Left ventricle myocardium inferior (tissue), 1 donor: ENCODE data around the gene TOMM40. TPM values are rescaled to one million over a fixed set of nuclear protein-coding genes. Genes with fewer than 3 reads are reported as not detected.

Experiments used
- DNase-seq: peaks from one replicate; pipeline ENCODE4 v3.0.0-alpha.2; 2020
- H3K27ac ChIP-seq: fragments of 200-600 bp; replicated peaks from 2 replicates; pipeline ENCODE4 v1.8.0; 2021
- H3K27me3 ChIP-seq: fragments of 200-600 bp; 2 replicates; pipeline ENCODE4 v1.8.0; 2021; ENCODE audit warnings: low read depth
- H3K36me3 ChIP-seq: fragments of 200-600 bp; 2 replicates; pipeline ENCODE4 v1.8.0; 2021
- H3K4me1 ChIP-seq: fragments of 200-600 bp; 2 replicates; pipeline ENCODE4 v1.8.0; 2021
- H3K4me3 ChIP-seq: fragments of 200-600 bp; 2 replicates; pipeline ENCODE4 v1.8.0; 2021; ENCODE audit warnings: mild to moderate bottlenecking, moderate library complexity
- H3K9me3 ChIP-seq: fragments of 200-600 bp; replicated peaks from 2 replicates; pipeline ENCODE4 v1.8.0; 2021
- CTCF ChIP-seq: fragments of 200-600 bp; IDR thresholded peaks from 2 replicates; pipeline ENCODE4 v1.8.0; 2021; ENCODE audit warnings: antibody characterized with exemption, mild to moderate bottlenecking, borderline replicate concordance
- intact Hi-C: fragments of 100-400 bp; cut with micrococcal nuclease; formaldehyde crosslinking; loops from one replicate; pipeline ENCODE4 v1.11.0; 2022
- total RNA-seq: library from RNA; stranded (reverse); fragmentation: NEBNext Ultra II Directional; extraction: Animal tissue kit (Norgen Biotek cat#: 25700); gene quantifications from one replicate; pipeline ENCODE4 v1.2.1, GENCODE V29; 2021
- donor health status: DM: no; HTN: yes; CAD: no; lungs with severe emphysema.

TOMM40 gene
- total RNA-seq, 1 donor from 2014 or later, result 47.3 TPM

- intact Hi-C loops, result no loop called here
Observed at GRCh38 chr19:44889830-44890365, 1.2 kb upstream of the TOMM40 start.

DNA sequence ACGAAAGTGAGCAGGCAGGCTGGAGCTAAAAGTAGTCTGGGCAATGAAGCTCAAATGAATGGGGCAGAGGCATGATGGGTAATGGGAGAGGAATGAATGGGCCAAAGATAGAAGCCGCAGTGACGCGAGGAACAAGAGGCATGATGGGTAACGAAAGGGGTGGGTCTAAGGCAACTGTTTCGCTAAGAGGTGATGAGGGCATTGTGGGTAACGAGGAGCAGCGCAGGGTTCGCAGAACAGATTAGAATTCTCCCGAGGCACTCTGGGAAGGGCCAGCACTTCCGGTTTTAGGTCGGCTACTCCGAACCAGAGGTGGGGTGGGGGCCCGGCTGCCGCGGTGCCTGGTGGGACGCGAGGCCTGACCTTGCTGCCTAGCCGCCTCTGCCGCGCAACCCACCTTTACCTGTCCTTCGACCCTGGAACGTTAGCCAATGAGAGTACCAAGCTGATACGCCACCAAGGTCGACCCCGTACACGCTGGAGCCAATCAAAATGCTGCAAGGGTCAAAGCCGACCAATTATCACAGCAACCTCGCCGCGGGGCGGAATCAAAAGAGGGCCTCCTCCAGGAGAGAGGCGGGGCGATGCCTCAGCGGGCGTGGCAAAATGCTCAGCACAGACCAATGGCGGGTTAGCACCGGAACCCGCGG lies 563 bp upstream of the TOMM40 start:
- peaks cover 39% of the 10 kb centered on the region for H3K4me1 ChIP-seq
- no peaks in the 10 kb centered on the region for H3K27me3 ChIP-seq
- intact Hi-C loops, result no loop called here
- no peak for TF ChIP-seq CTCF
- H3K4me3 ChIP-seq, result peak overlapping the region; percentile 86
- no peak for DNase-seq
- H3K36me3 ChIP-seq, result peaks cover 54% of the 10 kb centered on the region
- H3K9me3 ChIP-seq, result no peaks in the 10 kb centered on the region
- peak overlapping the region; percentile 97 for H3K27ac ChIP-seq

More at GRCh38 chr19:44889830-44890365, 1.2 kb upstream of the TOMM40 start:
- Histone ChIP-seq H3K27ac (peak overlapping the region; percentile 97), H3K27me3 (no peaks in the 10 kb centered on the region), H3K36me3 (peaks cover 51% of the 10 kb centered on the region), H3K4me1 (peaks cover 39% of the 10 kb centered on the region), H3K9me3 (no peaks in the 10 kb centered on the region), H3K4me3 (peak overlapping the region; percentile 86)
- DNase-seq, result no peak
- TF ChIP-seq CTCF, result no peak

DNA sequence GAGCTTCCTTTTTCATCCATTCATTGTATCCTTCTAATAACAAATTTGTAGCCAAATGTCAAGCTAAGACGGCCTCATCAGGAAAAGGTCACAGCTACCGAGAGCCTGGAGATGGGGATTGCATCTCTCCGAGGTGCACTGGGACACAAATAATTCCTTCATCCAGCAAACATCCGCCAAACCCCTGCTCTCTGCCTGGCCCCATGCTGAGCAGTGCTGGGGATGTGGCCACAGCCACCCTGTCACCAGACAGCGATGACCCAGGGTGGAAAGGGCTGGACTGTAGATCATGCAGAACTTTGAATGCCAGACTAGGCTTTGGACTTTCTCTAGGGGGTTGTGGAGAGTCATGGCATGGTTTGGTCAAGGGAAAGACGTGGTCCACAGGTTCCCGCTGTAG lies 1.9 kb downstream of the TOMM40 start:
- Histone ChIP-seq H3K27ac (no peak overlapping the region), H3K4me1 (peaks cover 39% of the 10 kb centered on the region), H3K27me3 (no peaks in the 10 kb centered on the region), H3K9me3 (no peaks in the 10 kb centered on the region), H3K36me3 (peaks cover 59% of the 10 kb centered on the region), H3K4me3 (no peak overlapping the region)
- intact Hi-C loops, result no loop called here
- no peak for TF ChIP-seq CTCF
- DNase-seq, result no peak

GRCh38 chr19:44893332-44894051 lies 2.4 kb downstream of the TOMM40 start:
- Histone ChIP-seq H3K4me1 (peaks cover 39% of the 10 kb centered on the region), H3K36me3 (peaks cover 59% of the 10 kb centered on the region), H3K27ac (no peak overlapping the region), H3K27me3 (no peaks in the 10 kb centered on the region), H3K4me3 (no peak overlapping the region), H3K9me3 (no peaks in the 10 kb centered on the region)
- TF ChIP-seq CTCF, result no peak
- intact Hi-C loops, result no loop called here
- no peak for DNase-seq

DNA sequence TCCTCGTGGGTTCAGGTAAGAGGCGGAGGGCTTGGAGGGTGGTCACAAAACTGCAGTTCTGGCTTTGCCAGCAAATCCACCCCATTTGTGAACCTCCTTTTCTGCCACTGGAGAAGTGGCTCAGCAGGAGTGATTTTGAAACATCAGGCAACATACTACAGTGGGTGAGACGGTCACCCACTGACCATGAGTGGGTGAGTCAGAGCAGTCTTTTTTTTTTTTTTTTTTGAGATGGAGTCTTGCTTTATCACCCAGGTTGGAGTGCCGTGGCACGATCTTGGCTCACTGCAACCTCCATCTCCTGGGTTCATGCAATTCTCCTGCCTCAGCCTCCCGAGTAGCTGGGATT lies 3.0 kb downstream of the TOMM40 start:
- Histone ChIP-seq H3K4me3 (no peak overlapping the region), H3K9me3 (no peaks in the 10 kb centered on the region), H3K27ac (no peak overlapping the region), H3K4me1 (peaks cover 38% of the 10 kb centered on the region), H3K27me3 (no peaks in the 10 kb centered on the region), H3K36me3 (peaks cover 64% of the 10 kb centered on the region)
- no peak for DNase-seq
- no peak for TF ChIP-seq CTCF
- intact Hi-C loops, result no loop called here
